ENCODE data around the gene ANKRD55.

- no peak for TF ChIP-seq POLR2AphosphoS5 (IDR thresholded peaks at IDR 0.05)
- no peak for TF ChIP-seq EP300 (IDR thresholded peaks at IDR 0.05; ENCODE audit: low read depth)
- no peak for TF ChIP-seq POLR2A (IDR thresholded peaks at IDR 0.05)
Measured at GRCh38 chr5:56255502-56255901, 22.4 kb upstream of the ANKRD55 start.

Measured in transverse colon (tissue), 3 donors.